Stimulated activated CD4-positive, alpha-beta T cell treated with anti-CD3 and anti-CD28 coated beads, Interleukin-12 subunit alpha, Interleukin-12 subunit beta, amount 100 ng/mL, for 24 hours (primary cell): ENCODE measurements around the gene BICD2.

Experiments used
- DNase-seq, 2 experiments: peaks; one replicate each; pipeline ENCODE4 v3.0.0-alpha.2; 2020; ENCODE audit warnings: low read depth in 2 of 2

The BICD2 gene

GRCh38 chr9:92747459-92748232 is 17.0 kb downstream of the BICD2 start:
- no peak for DNase-seq

DNA sequence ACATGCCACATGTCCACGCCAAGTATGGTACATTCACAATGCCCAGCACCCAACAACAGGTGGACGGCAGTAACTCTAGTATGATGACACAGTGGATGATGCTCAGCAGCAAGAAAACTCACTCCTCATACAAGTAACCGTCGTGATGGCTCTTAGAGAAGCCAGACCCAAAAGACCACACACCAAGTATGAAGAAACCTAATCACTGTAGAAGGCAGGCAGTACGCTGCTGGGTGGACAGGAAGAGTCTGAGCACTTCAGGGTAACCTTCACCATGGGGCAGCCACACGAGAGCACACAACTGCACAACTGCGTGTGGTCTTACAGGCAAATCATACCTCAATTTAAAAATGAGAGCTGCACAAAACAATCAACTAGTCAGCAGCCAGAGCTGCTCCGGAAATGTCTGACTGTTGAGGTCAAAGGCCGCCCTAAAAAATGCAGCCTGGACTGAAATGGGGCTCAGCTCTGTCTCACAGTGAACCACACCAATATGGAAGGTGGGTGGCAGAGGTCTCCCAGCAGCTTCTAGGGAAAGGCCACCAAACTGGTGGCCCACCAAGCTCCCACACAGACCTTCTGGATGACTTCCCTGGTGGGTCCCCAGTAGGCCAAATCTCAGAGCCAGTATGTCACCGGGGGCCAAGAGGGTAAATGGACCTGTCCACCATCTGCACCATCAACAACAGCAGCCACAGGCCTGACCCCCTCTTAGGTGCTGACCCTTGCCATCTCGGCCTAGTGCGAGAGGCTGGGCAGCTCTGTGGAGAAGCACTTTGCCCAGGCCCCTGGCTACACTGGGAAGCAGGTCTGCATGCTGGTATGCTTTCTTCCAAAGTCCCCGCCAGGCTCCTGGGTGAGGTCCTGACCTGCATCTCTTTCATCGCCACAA is 17.8 kb downstream of the BICD2 start:
- DNase-seq, result no peak

- no peak for DNase-seq
Measured at GRCh38 chr9:92745881-92746280, 18.8 kb downstream of the BICD2 start.

GRCh38 chr9:92745331-92745730 is 19.3 kb downstream of the BICD2 start:
- no peak for DNase-seq

DNA sequence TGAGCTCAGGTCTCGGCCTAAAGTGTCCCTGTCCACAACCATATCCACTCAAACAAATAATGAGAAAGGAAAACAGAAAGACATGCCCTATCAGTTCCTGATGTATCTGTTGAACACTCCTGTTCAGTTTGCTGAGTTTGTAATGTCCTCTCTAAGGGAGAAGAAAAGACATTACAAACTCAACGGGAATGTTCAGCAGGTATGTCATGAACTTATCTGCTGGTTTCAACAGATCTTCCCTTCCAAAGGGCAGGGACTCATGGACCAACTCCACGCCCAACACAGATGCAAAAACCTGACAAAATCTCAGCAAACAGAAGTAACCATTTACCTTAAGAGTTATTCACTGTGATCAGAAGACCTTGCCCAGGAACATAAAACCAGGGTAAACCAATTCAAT is 23.7 kb downstream of the BICD2 start:
- no peak for DNase-seq

GRCh38 chr9:92740446-92740961 is 24.1 kb downstream of the BICD2 start:
- no peak for DNase-seq

GRCh38 chr9:92740009-92740408 is 24.6 kb downstream of the BICD2 start:
- no peak for DNase-seq

GRCh38 chr9:92739346-92739970 is 25.2 kb downstream of the BICD2 start:
- no peak for DNase-seq

DNA sequence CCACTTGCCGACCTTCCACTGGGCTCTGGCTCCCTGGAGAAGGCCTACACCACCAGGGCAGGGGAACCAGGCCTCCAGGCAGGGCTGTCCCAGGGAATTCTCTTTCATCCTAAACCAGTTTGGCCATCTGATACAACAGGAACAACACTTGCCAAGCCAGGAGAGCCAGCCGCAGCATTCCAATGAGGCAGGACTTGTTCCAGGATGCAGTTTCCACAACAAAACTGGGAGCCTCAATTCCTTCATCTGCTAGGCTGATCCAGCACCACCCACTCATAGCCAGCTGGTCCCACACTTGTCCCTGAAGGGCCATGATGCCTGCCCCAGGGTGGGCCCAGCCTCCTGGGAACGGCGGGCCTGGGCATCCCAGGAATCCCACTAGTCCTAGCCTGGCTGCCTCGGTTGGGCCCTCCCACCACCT is 26.0 kb downstream of the BICD2 start:
- DNase-seq, result no peak

GRCh38 chr9:92737611-92738299 is 26.9 kb downstream of the BICD2 start:
- no peak for DNase-seq

DNA sequence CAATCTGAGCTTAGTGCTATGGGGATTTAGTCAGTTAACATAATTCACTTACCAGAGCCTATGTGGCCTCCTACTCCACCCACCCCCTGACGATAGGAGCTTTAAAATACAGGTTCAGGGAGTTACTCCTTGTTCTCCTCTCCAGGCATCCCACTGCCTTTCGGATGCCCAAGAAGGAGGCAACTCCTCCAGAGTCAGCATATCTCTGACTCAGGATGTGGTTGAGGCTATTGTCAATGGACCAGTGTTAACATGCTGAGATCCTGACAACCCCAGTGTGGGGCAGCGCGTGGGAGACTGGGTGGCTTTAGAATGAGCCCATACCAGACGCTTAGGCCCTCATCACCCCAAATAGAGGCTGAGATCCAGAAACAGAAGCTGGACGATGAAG is 27.4 kb downstream of the BICD2 start:
- DNase-seq, result no peak

DNA sequence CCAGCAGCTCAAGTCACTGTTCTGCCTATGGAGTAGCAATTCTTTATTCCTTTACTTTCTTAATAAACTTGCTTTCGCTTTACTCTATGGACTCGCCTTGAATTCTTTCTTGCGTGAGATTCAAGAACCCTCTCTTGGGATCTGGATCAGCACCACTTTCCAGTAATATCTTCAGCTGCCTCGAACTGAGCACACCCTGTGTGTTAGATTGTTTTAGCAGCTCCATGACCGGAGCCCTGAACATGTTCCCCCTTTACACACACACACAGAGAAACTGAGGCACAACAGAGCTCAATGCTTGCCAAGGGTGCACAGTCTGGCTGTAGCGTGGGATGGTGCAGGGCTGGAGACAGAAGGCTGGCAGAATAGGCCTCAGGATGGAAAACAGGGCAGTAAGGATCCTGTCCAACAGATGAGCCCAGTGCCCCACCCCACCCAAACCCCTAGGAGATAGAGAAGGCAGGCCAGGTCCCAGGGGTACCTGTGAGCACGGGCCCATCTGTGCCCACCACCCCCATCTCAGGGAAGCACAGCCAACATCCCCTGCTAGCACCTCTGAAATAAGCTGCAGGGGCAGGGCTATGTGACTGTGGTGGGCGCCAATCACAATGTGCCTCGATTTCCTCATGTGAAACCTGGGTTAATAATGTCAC is 27.9 kb downstream of the BICD2 start:
- no peak for DNase-seq

DNA sequence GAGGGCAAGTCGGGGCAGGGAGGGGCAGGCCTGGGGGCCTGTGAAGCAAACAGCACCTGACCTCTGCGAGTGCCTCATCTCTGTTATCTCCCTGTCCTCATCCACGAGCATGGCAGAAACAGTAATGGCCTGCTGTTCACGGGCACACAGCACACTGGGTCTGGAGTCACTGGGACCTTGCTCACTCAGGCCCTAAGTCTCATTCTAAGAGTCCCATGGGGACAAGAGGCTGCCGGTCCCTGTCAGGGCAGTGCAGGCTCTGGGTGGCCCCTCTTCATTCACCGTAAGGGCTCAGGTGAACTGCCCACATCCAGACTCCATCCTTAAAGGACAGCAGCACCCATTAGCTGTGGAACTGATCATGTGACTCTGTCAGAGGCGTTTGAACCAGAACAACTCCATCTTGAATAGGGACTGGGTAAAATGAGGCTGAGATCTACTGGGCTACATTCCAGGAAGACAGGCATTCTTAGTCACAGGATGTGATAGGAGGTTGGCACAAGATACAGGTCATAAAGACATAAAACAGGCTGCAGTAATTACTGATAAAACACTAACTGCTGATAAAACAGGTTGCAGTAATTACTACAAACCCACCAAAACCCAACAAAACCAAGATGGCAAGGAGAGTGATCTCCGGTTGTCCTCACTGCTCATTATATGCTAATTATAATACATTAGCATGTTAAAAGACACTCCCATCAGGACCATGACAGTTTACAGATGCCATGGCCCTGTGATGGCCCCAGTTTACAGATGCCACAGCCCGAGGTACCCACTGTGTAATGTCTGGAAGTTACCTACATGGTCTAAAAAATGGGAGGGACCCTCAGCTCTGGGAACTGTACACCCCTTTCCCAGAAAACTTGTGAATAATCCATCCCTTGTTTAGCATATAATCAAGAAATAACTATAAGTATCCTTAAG is 28.7 kb downstream of the BICD2 start:
- DNase-seq, result no peak

GRCh38 chr9:92734931-92735635 is 29.6 kb downstream of the BICD2 start:
- DNase-seq, result no peak

DNA sequence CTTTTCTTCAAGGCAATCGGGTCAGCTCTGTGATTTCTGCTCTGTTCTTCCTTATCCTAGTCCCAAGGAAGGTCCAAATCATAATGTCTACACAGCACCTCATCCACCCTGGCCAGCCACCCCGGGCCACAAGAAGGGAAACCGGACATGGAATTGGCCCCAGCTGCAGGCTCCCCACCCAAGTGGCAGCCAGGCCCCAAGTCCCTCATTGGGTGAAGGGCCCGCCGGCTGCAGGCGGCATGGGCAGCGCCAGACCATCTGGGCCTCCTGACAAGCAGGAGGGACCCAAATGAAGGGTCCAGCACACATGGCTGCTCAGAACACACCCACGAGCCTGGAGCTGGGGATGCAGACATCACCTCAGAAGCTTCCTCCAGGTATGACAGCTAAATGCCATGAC is 33.7 kb downstream of the BICD2 start:
- no peak for DNase-seq

DNA sequence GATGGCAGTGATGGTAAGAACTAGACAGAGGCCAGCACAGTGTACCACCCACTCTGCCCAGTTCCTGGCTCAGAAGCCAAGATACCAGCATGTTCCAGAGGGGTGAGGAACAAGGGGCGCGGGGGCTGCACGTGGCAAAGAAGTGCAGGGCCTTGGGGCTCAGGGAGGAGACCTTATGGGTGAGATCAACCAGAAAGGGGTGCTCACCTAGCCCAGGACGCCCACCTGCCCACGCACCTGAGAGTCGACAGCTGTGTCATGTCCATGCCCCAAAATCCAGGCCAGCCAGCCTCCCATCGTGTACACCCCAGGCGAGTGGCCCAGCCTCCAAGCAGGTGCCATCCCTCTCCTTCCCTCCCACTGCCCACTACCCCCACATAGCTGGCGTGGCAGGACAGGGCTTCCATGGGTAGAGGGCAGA is 34.9 kb downstream of the BICD2 start:
- DNase-seq, result no peak

DNA sequence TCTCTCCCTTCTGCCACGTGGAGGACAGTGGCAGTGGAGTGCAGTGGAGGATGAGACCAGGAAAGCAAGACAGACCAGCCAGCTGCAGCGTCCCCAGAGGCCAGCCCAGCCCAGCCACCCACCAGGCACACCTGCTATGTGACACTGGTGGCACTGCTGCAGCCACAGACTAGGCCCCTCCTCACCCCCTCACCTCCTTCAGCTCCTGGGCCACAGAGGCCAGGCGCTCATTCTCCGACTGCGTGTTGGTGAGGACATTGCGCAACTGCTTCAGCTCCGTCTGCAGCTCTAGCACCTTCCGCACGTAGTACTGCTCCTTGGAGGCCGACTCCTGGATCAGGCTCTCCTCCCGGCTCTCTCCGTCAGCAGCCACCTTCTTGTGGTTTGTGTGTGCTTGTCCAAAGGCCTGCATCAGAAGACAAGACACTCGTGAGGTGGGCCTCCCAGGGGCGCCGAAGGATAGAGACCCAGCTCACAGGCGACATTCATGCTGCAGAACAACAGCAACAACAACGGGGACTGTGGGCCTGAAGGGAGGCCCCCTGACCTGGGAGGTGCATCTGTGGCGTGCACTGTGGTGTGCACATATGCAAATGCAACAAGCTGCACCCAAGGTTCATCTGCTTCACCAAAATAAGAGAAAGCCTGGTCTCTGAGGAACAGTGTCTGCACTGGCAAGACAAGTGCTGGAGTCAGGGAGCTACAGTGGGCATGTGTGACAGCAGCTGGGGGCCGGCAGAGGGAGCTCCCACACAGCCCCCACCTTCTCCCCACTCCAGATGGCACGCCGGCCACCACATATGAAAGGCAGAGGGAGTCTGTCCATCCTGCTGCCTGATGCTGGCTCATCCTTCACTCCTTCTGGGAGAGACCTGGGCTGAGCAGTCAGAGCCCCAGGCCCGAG is 35.5 kb downstream of the BICD2 start:
- DNase-seq, result no peak
